Measurements from ENCODE around the gene A4GALT. TPM values are rescaled to one million over a fixed set of nuclear protein-coding genes. Genes with fewer than 3 reads are reported as not detected.

Gene A4GALT
- total RNA-seq, 2 experiments from 2014 or later, result 56.0 to 61.5 TPM

- Histone ChIP-seq H3K9me2 (ENCODE audit: insufficient read depth, low read length) (no peaks in the 10 kb centered on the region), H3K4me1 (ENCODE audit: insufficient read depth, low read length, poor library complexity, severe bottlenecking) (peaks cover 33% of the 10 kb centered on the region), H3K9me3 (ENCODE audit: low read length) (no peaks in the 10 kb centered on the region), H4K20me1 (ENCODE audit: insufficient read depth, low read length) (peaks cover 6% of the 10 kb centered on the region; the same call in 1 of the 2 replicates), H3K36me3 (ENCODE audit: insufficient read depth, low read length) (no peaks in the 10 kb centered on the region), H3K4me3 (ENCODE audit: low read depth, low read length, poor library complexity, severe bottlenecking) (no peak overlapping the region), H2AFZ (ENCODE audit: low read length) (no peak overlapping the region), H3K27ac (ENCODE audit: low read depth, low read length, poor library complexity, severe bottlenecking) (no peak overlapping the region), H3K79me2 (ENCODE audit: insufficient read depth, low read depth, low read length) (peaks cover 27% of the 10 kb centered on the region; the same call in 1 of the 2 replicates), H3K4me2 (ENCODE audit: low read length) (peak overlapping the region; percentile 37; the same call in 1 of the 2 replicates)
- intact Hi-C loops (cut with micrococcal nuclease; ENCODE audit: unreplicated experiment), result no loop called here
- TF ChIP-seq, protein P1, sequence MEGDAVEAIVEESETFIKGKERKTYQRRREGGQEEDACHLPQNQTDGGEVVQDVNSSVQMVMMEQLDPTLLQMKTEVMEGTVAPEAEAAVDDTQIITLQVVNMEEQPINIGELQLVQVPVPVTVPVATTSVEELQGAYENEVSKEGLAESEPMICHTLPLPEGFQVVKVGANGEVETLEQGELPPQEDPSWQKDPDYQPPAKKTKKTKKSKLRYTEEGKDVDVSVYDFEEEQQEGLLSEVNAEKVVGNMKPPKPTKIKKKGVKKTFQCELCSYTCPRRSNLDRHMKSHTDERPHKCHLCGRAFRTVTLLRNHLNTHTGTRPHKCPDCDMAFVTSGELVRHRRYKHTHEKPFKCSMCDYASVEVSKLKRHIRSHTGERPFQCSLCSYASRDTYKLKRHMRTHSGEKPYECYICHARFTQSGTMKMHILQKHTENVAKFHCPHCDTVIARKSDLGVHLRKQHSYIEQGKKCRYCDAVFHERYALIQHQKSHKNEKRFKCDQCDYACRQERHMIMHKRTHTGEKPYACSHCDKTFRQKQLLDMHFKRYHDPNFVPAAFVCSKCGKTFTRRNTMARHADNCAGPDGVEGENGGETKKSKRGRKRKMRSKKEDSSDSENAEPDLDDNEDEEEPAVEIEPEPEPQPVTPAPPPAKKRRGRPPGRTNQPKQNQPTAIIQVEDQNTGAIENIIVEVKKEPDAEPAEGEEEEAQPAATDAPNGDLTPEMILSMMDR (conservative IDR thresholded peaks at IDR 0.05; ENCODE audit: low read length), result no peak
- no peak for TF ChIP-seq EZH2phosphoT487 (IDR thresholded peaks at IDR 0.05; ENCODE audit: borderline replicate concordance, low read depth, low read length)
- CTCF ChIA-PET (ENCODE audit: unreplicated experiment), result no interaction called here
- POLR2A ChIA-PET, result no interaction called here
- no peak for DNase-seq (ENCODE audit: low spot score)
- no TSS peak for BruUV-seq (replicated peaks)
These were observed 73.8 kb downstream of the A4GALT start for GRCh38 chr22:42646569-42647525.

DNA sequence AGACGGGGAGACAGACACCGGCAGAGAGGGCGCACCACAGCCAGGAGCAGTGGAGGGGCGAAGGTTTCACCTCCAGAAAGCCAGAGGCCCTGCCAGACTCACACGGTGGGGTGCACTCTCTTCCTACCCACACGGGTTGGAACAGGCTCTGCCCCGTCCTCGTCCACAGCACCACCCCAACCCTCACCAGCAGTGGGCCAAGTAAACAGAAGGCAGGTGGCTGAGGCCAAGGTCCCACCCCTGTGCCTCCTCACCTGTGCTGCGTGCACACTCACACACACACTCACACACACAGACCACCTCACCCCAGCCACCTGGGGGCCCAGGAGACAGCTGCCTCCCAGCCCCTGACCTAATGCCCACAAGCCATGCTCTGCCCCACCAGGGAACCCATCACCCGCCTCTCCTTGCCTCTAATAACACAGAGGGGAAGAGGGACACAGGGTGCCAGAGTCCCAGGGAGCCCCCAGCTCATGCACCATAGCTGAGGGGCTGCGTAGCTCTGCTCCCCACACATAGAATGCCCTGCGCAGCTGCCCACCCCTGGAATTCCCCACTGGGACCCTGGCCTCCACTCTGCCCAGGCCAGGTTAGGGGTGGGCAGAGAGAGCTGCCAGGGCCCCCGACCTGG, 74.6 kb downstream of the A4GALT start:
- peak overlapping the region; percentile 37; the same call in 1 of the 2 replicates for H3K4me2 ChIP-seq (ENCODE audit: low read length)
- H3K9me3 ChIP-seq (ENCODE audit: low read length), result no peaks in the 10 kb centered on the region
- intact Hi-C loops (cut with micrococcal nuclease; ENCODE audit: unreplicated experiment), result no loop called here
- TF ChIP-seq EZH2phosphoT487 (IDR thresholded peaks at IDR 0.05; ENCODE audit: borderline replicate concordance, low read depth, low read length), result no peak
- TF ChIP-seq, protein P1 (conservative IDR thresholded peaks at IDR 0.05; ENCODE audit: low read length), result no peak
- no peak overlapping the region for H2AFZ ChIP-seq (ENCODE audit: low read length)
- DNase-seq (ENCODE audit: low spot score), result no peak
- BruUV-seq (replicated peaks), result no TSS peak
- CTCF ChIA-PET (ENCODE audit: unreplicated experiment), result no interaction called here
- H3K27ac ChIP-seq (ENCODE audit: low read depth, low read length, poor library complexity, severe bottlenecking), result no peak overlapping the region
- no peak overlapping the region for H3K4me3 ChIP-seq (ENCODE audit: low read depth, low read length, poor library complexity, severe bottlenecking)
- peaks cover 6% of the 10 kb centered on the region; the same call in 1 of the 2 replicates for H4K20me1 ChIP-seq (ENCODE audit: insufficient read depth, low read length)
- H3K36me3 ChIP-seq (ENCODE audit: insufficient read depth, low read length), result no peaks in the 10 kb centered on the region
- H3K79me2 ChIP-seq (ENCODE audit: insufficient read depth, low read depth, low read length), result peaks cover 30% of the 10 kb centered on the region; the same call in 1 of the 2 replicates
- peaks cover 33% of the 10 kb centered on the region for H3K4me1 ChIP-seq (ENCODE audit: insufficient read depth, low read length, poor library complexity, severe bottlenecking)
- H3K9me2 ChIP-seq (ENCODE audit: insufficient read depth, low read length), result no peaks in the 10 kb centered on the region
- POLR2A ChIA-PET, result no interaction called here

Measured in OCI-LY7 (cell line).